Epithelial cell of prostate (primary cell): ENCODE results near the gene ABCF2.

Source experiments
- DNase-seq: peaks from one replicate; pipeline ENCODE4 v3.0.0-alpha.2; 2011; ENCODE audit warnings: low read depth, low spot score
- H3K27ac ChIP-seq: fragments of 450-650 bp; 2 replicates; pipeline ENCODE4 v1.5.1; 2017; ENCODE audit warnings: mild to moderate bottlenecking

The ABCF2 gene

GRCh38 chr7:151198945-151199848, 27.8 kb downstream of the ABCF2 start:
- DNase-seq = no peak

GRCh38 chr7:151197932-151198331, 29.1 kb downstream of the ABCF2 start:
- no peak for DNase-seq

More at GRCh38 chr7:151198945-151199848, 27.8 kb downstream of the ABCF2 start:
- H3K27ac ChIP-seq = no peak overlapping the region

GRCh38 chr7:151195616-151196450, 31.2 kb downstream of the ABCF2 start:
- no peak for DNase-seq

More at GRCh38 chr7:151197932-151198331, 29.1 kb downstream of the ABCF2 start:
- no peak overlapping the region for H3K27ac ChIP-seq

GRCh38 chr7:151194188-151194587, 32.8 kb downstream of the ABCF2 start:
- no peak overlapping the region for H3K27ac ChIP-seq
- DNase-seq = no peak

More at GRCh38 chr7:151195616-151196450, 31.2 kb downstream of the ABCF2 start:
- H3K27ac ChIP-seq = no peak overlapping the region

- no peak overlapping the region for H3K27ac ChIP-seq
- DNase-seq = no peak
These were observed 33.6 kb downstream of the ABCF2 start for GRCh38 chr7:151193203-151193978.

- DNase-seq = no peak
- no peak overlapping the region for H3K27ac ChIP-seq
These were observed 34.9 kb downstream of the ABCF2 start for GRCh38 chr7:151192002-151192539.

- no peak for DNase-seq
- H3K27ac ChIP-seq = no peak overlapping the region
These were observed 35.5 kb downstream of the ABCF2 start for GRCh38 chr7:151191544-151191943.

- no peak overlapping the region for H3K27ac ChIP-seq
These were observed 38.0 kb downstream of the ABCF2 start for GRCh38 chr7:151189038-151189437.

GRCh38 chr7:151188252-151188542, 38.8 kb downstream of the ABCF2 start:
- H3K27ac ChIP-seq = no peak overlapping the region
- DNase-seq = no peak

More at GRCh38 chr7:151189038-151189437, 38.0 kb downstream of the ABCF2 start:
- DNase-seq = no peak

- no peak for DNase-seq
- no peak overlapping the region for H3K27ac ChIP-seq
These were observed 39.4 kb downstream of the ABCF2 start for GRCh38 chr7:151187409-151188251.

GRCh38 chr7:151186640-151187408, 40.2 kb downstream of the ABCF2 start, which contains the start of gene ASB10:
Gene ASB10 (minus strand): TSS chr7:151187250. CDS start chr7:151187130, 120 bp downstream.
- DNase-seq = no peak
- H3K27ac ChIP-seq = no peak within 1 kb of the TSS

- DNase-seq = no peak
- H3K27ac ChIP-seq = no peak overlapping the region
These were observed 41.0 kb downstream of the ABCF2 start for GRCh38 chr7:151185762-151186639.

GRCh38 chr7:151181011-151181431, 46.0 kb downstream of the ABCF2 start:
- no peak overlapping the region for H3K27ac ChIP-seq
- DNase-seq = no peak

GRCh38 chr7:151179946-151180345, 47.1 kb downstream of the ABCF2 start:
- DNase-seq = no peak
- no peak overlapping the region for H3K27ac ChIP-seq

- DNase-seq = no peak
These were observed 47.6 kb downstream of the ABCF2 start for GRCh38 chr7:151179287-151179860.

GRCh38 chr7:151178831-151179230, 48.2 kb downstream of the ABCF2 start:
- no peak for DNase-seq
- H3K27ac ChIP-seq = no peak overlapping the region

More at GRCh38 chr7:151179287-151179860, 47.6 kb downstream of the ABCF2 start:
- no peak overlapping the region for H3K27ac ChIP-seq

- H3K27ac ChIP-seq = no peak overlapping the region
- DNase-seq = no peak
These were observed 48.8 kb downstream of the ABCF2 start for GRCh38 chr7:151178236-151178635.
